Activated naive CD8-positive, alpha-beta T cell treated with anti-CD3 and anti-CD28 coated beads, Interleukin-2, amount 50 U/mL, for 24 hours (primary cell): ENCODE data around the gene ZFP36L2.

ENCODE experiments used
- ATAC-seq: fragments of 150-1000 bp; cut with Tn5 transposase; one replicate; pipeline ENCODE4 v1.10.0; 2021
- DNase-seq: peaks from one replicate; pipeline ENCODE4 v3.0.0; 2021
- H3K27ac Mint-ChIP-seq: one replicate; pipeline ENCODE4 v1.8.0; 2021; ENCODE audit warnings: mild to moderate bottlenecking, mixed read lengths
- H3K27me3 Mint-ChIP-seq: one replicate; pipeline ENCODE4 v1.8.0; 2021; ENCODE audit warnings: mixed read lengths
- H3K36me3 Mint-ChIP-seq: one replicate; pipeline ENCODE4 v1.8.0; 2021; ENCODE audit warnings: low read depth, mixed read lengths
- H3K4me1 Mint-ChIP-seq: one replicate; pipeline ENCODE4 v1.8.0; 2021; ENCODE audit warnings: mixed read lengths
- H3K4me3 Mint-ChIP-seq: one replicate; pipeline ENCODE4 v1.8.0; 2021; ENCODE audit warnings: mild to moderate bottlenecking, moderate library complexity, mixed read lengths
- H3K9me3 Mint-ChIP-seq: one replicate; pipeline ENCODE4 v1.8.0; 2021; ENCODE audit warnings: mixed read lengths

The ZFP36L2 gene

GRCh38 chr2:43222475-43223309 is 3.7 kb downstream of the ZFP36L2 start:
- H3K9me3 Mint-ChIP-seq: no peaks in the 10 kb centered on the region
- peaks cover 58% of the 10 kb centered on the region for H3K4me1 Mint-ChIP-seq
- ATAC-seq (no peak), DNase-seq (no peak)
- peaks cover 28% of the 10 kb centered on the region for H3K36me3 Mint-ChIP-seq
- H3K27me3 Mint-ChIP-seq: peaks cover 2% of the 10 kb centered on the region
- peak overlapping the region; percentile 97 for H3K27ac Mint-ChIP-seq
- peak overlapping the region; percentile 94 for H3K4me3 Mint-ChIP-seq

- H3K4me3 Mint-ChIP-seq: peak overlapping the region; percentile 94
- peak overlapping the region; percentile 97 for H3K27ac Mint-ChIP-seq
- DNase-seq (peak; percentile 78), ATAC-seq (no peak)
- peaks cover 62% of the 10 kb centered on the region for H3K4me1 Mint-ChIP-seq
- peaks cover 2% of the 10 kb centered on the region for H3K27me3 Mint-ChIP-seq
- H3K36me3 Mint-ChIP-seq: peaks cover 28% of the 10 kb centered on the region
- H3K9me3 Mint-ChIP-seq: no peaks in the 10 kb centered on the region
Measured at GRCh38 chr2:43221763-43222474, 4.5 kb downstream of the ZFP36L2 start.

DNA sequence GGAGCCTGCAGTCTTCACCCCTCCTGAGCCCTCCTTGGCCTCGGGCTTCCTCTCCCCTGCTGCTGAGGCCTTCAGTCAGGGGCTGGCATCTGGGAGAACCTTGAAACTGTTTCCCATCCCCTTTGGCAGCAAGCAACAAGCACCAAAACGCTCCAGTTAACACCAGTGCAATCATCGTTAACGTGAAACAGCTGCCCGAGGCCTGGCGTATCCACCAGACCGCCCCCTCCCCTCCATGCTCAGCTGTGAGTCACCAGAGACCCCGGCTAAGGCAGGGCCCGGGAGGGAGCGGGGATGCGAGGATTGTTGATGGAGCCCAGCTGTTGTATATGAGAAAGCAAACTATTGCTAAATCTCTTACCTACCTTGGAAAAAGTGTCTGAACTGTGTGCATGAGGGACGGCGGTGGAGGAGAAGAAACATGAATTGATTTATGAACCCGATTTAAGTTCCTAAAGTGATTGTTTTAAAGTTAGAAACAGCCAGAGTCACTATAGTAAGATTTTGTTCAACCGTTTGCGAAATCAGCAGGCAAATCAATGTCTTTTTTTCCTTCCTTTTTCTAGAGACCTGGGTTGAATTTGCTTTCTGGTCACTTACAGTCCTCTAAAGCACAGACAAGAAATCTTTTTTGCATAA is 5.2 kb downstream of the ZFP36L2 start:
- H3K36me3 Mint-ChIP-seq: peaks cover 28% of the 10 kb centered on the region
- peaks cover 64% of the 10 kb centered on the region for H3K4me1 Mint-ChIP-seq
- peak overlapping the region; percentile 97 for H3K27ac Mint-ChIP-seq

GRCh38 chr2:43220760-43221123 is 5.7 kb downstream of the ZFP36L2 start:
- Mint-ChIP-seq H3K27me3 (peaks cover 2% of the 10 kb centered on the region), H3K4me1 (peaks cover 64% of the 10 kb centered on the region), H3K4me3 (peak overlapping the region; percentile 94), H3K36me3 (peaks cover 28% of the 10 kb centered on the region), H3K27ac (peak overlapping the region; percentile 97), H3K9me3 (no peaks in the 10 kb centered on the region)
- DNase-seq (no peak), ATAC-seq (no peak)

More for the DNA sequence above, 5.2 kb downstream of the ZFP36L2 start:
- ATAC-seq (no peak), DNase-seq (peak; percentile 42)
- Mint-ChIP-seq H3K4me3 (peak overlapping the region; percentile 94), H3K9me3 (no peaks in the 10 kb centered on the region), H3K27me3 (peaks cover 2% of the 10 kb centered on the region)

DNA sequence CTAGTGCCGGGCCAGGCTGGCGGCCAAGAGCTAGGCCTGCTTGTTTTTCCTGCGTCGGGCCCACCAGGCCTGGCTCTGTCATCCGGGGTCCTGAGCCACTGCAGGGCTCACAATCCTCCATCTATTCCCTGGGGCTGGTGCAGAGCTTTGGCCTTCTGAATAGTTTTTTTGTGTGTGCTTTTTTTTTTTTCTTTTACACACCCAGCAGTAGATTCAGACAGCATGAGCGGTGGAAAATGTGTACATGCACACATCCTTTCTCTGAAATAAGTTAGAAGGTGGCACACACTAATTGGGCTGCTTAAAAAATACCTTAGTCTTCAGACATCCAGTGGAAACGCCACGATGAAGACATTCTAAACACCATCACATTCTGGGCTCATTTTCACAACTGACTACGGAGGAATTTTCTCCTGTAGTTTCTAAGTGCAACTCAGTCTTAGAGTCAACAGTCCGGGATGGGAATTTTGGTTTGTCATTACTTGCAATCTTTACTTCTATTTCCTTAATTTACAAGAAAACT is 6.1 kb downstream of the ZFP36L2 start:
- peaks cover 2% of the 10 kb centered on the region for H3K27me3 Mint-ChIP-seq
- peaks cover 64% of the 10 kb centered on the region for H3K4me1 Mint-ChIP-seq
- H3K4me3 Mint-ChIP-seq: peak overlapping the region; percentile 94
- H3K36me3 Mint-ChIP-seq: peaks cover 28% of the 10 kb centered on the region
- ATAC-seq: peak; percentile 14
- peak overlapping the region; percentile 97 for H3K27ac Mint-ChIP-seq
- no peak for DNase-seq
- H3K9me3 Mint-ChIP-seq: no peaks in the 10 kb centered on the region

- Mint-ChIP-seq H3K36me3 (peaks cover 24% of the 10 kb centered on the region), H3K27ac (peak overlapping the region; percentile 97), H3K4me1 (peaks cover 64% of the 10 kb centered on the region)
Measured at GRCh38 chr2:43219383-43220228, 6.8 kb downstream of the ZFP36L2 start.

DNA sequence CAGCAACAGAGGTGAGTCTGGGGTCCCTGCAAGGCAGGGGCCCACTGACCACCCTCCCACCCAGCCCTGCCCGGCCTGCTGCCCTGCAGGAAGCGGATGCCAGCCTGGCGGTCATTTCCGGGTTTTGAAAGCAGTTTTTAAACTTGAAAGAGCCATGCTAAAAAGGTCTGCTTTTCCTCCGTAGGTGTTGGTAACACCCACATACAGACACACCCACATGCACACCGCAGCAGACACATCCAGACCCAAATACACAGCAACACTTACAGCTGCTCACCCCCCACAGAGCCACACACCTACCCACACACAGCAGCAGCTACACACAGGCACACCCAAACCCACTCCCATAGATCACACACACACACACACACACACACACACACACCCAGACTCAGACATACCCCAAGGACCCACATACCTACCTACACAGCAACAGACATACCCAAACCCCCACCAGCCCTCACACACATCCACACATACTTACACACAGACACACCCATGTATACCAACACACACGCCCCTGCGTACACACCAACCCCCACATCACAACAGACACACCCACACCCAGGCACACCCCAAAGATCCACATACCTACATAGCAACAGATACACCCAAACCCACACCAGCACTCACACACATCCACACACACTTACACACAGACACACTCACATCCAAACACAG is 7.6 kb downstream of the ZFP36L2 start:
- ATAC-seq (peak; percentile 7), DNase-seq (peak; percentile 61)
- Mint-ChIP-seq H3K9me3 (no peaks in the 10 kb centered on the region), H3K27me3 (no peaks in the 10 kb centered on the region), H3K36me3 (peaks cover 20% of the 10 kb centered on the region), H3K27ac (peak overlapping the region; percentile 97), H3K4me1 (peaks cover 61% of the 10 kb centered on the region), H3K4me3 (peak overlapping the region; percentile 94)

More at GRCh38 chr2:43219383-43220228, 6.8 kb downstream of the ZFP36L2 start:
- Mint-ChIP-seq H3K4me3 (peak overlapping the region; percentile 94), H3K9me3 (no peaks in the 10 kb centered on the region), H3K27me3 (peaks cover 2% of the 10 kb centered on the region)
- DNase-seq (peak; percentile 79), ATAC-seq (peak; percentile 65)

DNA sequence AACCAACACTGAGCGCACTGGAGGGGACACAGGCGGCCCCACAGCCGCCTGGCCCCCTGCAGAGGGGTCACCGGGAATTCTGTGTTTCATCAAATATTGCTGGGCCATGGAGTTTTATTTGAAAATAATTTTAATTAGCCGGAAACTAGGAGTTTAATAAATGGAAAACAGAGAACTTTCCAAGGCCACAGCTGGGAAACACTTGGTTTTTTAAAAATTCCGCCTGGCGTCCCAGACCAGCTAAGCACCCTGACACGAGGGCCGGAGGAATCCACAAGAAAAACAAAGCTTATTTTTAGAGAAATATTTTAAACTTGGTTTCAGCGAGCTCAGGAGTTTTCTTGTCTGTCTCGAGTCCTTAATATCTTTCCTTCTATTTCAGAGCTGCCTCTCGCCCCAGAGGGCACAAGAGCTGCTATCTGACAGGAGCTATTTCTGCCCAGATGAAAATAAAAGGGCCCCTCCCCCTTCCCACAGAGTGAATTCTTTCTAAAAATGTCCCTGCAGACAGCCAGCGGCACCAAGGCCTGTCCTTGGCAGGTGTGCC is 8.2 kb downstream of the ZFP36L2 start:
- H3K4me1 Mint-ChIP-seq: peaks cover 59% of the 10 kb centered on the region
- no peak for ATAC-seq

GRCh38 chr2:43217228-43218154 is 8.9 kb downstream of the ZFP36L2 start:
- Mint-ChIP-seq H3K4me3 (no peak overlapping the region), H3K4me1 (peaks cover 60% of the 10 kb centered on the region), H3K9me3 (no peaks in the 10 kb centered on the region), H3K36me3 (peaks cover 8% of the 10 kb centered on the region), H3K27me3 (no peaks in the 10 kb centered on the region), H3K27ac (peak overlapping the region; percentile 73)
- no peak for DNase-seq
- ATAC-seq: no peak

More for the DNA sequence above, 8.2 kb downstream of the ZFP36L2 start:
- Mint-ChIP-seq H3K4me3 (peak overlapping the region; percentile 21), H3K9me3 (no peaks in the 10 kb centered on the region), H3K36me3 (peaks cover 14% of the 10 kb centered on the region), H3K27ac (peak overlapping the region; percentile 97), H3K27me3 (no peaks in the 10 kb centered on the region)
- no peak for DNase-seq

- Mint-ChIP-seq H3K4me1 (peaks cover 55% of the 10 kb centered on the region), H3K4me3 (no peak overlapping the region), H3K36me3 (no peaks in the 10 kb centered on the region), H3K27ac (no peak overlapping the region), H3K27me3 (no peaks in the 10 kb centered on the region), H3K9me3 (no peaks in the 10 kb centered on the region)
- ATAC-seq (no peak), DNase-seq (no peak)
Measured at GRCh38 chr2:43216629-43217028, 9.8 kb downstream of the ZFP36L2 start.

DNA sequence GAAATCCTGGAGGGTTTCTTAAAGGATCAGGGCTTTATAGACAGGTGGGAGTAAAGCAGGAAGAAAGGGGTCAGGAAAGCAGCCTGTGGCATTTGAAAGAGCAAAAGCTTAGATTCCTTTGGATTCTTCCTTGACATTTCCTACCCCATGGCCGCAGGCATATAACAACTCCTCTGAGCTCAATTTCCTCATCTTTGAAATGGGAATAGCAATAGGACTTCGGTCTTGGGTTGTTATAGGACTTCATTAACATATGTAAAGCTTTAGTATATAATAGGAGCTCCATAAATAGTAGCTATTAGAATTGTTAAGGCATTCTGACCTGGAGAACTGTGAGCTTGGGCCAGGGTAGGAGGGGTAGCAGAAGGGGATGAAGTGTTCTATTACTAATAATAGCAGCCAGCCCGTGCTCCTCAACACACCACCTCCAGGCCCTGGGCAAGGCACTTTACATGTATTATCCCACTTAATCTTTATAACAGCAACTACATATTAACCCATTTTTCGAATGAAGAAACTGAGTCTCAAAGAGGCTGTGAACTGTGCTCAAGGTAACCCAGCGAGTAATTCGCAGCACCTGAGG is 10.6 kb downstream of the ZFP36L2 start:
- ATAC-seq (no peak), DNase-seq (no peak)
- no peak overlapping the region for H3K27ac Mint-ChIP-seq
- no peaks in the 10 kb centered on the region for H3K9me3 Mint-ChIP-seq
- peaks cover 53% of the 10 kb centered on the region for H3K4me1 Mint-ChIP-seq
- H3K4me3 Mint-ChIP-seq: no peak overlapping the region
- no peaks in the 10 kb centered on the region for H3K27me3 Mint-ChIP-seq
- no peaks in the 10 kb centered on the region for H3K36me3 Mint-ChIP-seq

DNA sequence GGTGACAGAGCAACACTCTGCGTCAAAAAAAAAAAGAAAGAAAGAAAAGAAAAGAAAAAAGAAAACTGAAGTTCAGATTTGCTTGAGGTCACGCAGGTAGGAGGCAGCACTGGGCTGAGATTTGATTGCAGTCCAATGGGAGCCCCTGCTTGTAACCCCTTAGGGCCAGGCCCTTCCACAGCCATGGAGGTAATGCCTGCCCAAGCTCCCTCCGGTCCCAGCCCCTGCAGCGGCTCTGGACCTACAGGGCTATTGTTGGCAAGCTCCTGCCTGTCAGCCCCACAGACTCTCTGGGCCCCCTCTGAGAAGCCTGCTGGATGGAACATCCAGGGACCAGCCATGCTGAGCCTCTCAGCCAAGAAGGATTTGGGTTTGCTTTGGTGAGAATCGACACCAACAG is 12.2 kb downstream of the ZFP36L2 start:
- ATAC-seq (no peak), DNase-seq (no peak)
- Mint-ChIP-seq H3K27me3 (no peaks in the 10 kb centered on the region), H3K36me3 (no peaks in the 10 kb centered on the region), H3K9me3 (no peaks in the 10 kb centered on the region), H3K4me1 (peaks cover 48% of the 10 kb centered on the region), H3K4me3 (no peak overlapping the region), H3K27ac (no peak overlapping the region)
